Neuronal stem cell (in vitro differentiated cells): Measurements from ENCODE around the gene ITGBL1.

Source experiments
- DNase-seq: peaks from one replicate; pipeline ENCODE4 v3.0.0-alpha.2; 2013; ENCODE audit warnings: low spot score
- H2AFZ ChIP-seq: one replicate; pipeline ENCODE4 v1.6.1; 2013; ENCODE audit warnings: mild to moderate bottlenecking, low read length, inconsistent platforms
- H2AK5ac ChIP-seq: 2 replicates; pipeline ENCODE4 v1.6.1; 2013; ENCODE audit warnings: low read depth, mild to moderate bottlenecking, inconsistent platforms, low read length, moderate library complexity, mixed read lengths
- H2BK120ac ChIP-seq: 2 replicates; pipeline ENCODE4 v1.6.1; 2013; ENCODE audit warnings: low read depth, mild to moderate bottlenecking, inconsistent platforms, low read length, moderate library complexity, mixed read lengths
- H2BK12ac ChIP-seq: one replicate; pipeline ENCODE4 v1.6.1; 2013; ENCODE audit warnings: low read length, inconsistent platforms
- H2BK15ac ChIP-seq: 2 replicates; pipeline ENCODE4 v1.6.1; 2013; ENCODE audit warnings: mild to moderate bottlenecking, low read length, inconsistent platforms, mixed read lengths
- H2BK5ac ChIP-seq: one replicate; pipeline ENCODE4 v1.6.1; 2013; ENCODE audit warnings: inconsistent platforms, mild to moderate bottlenecking, low read length, moderate library complexity
- H3K14ac ChIP-seq: one replicate; pipeline ENCODE4 v1.6.1; 2013; ENCODE audit warnings: low read length, inconsistent platforms
- H3K18ac ChIP-seq: 2 replicates; pipeline ENCODE4 v1.6.1; 2013; ENCODE audit warnings: low read length, inconsistent platforms
- H3K23ac ChIP-seq: 2 replicates; pipeline ENCODE4 v1.6.1; 2013; ENCODE audit warnings: low read depth, mild to moderate bottlenecking, mixed read lengths, low read length, inconsistent platforms; ENCODE audit not compliant: poor library complexity
- H3K27ac ChIP-seq: replicated peaks from 3 replicates; pipeline ENCODE4 v1.5.1; 2013; ENCODE audit warnings: low read length, inconsistent platforms
- H3K27me3 ChIP-seq, 3 experiments: 2 replicates each; pipeline ENCODE4 v1.6.1; 2013; ENCODE audit warnings: low read length in 3 of 3, mild to moderate bottlenecking in 2 of 3, inconsistent platforms in 1 of 3, low read depth in 1 of 3, mixed read lengths in 1 of 3, moderate library complexity in 1 of 3; ENCODE audit not compliant: control insufficient read depth in 3 of 3, insufficient read depth in 3 of 3
- H3K36me3 ChIP-seq, 2 donors: replicated peaks in 1 of 2; 2 replicates each; pipeline ENCODE4 v1.6.1; 2013; ENCODE audit warnings: low read length in 2 of 2; ENCODE audit not compliant: control insufficient read depth in 2 of 2, insufficient read depth in 2 of 2
- H3K4ac ChIP-seq: 2 replicates; pipeline ENCODE4 v1.6.1; 2013; ENCODE audit warnings: inconsistent platforms, mild to moderate bottlenecking, low read length, moderate library complexity
- H3K4me1 ChIP-seq, 2 donors: 1 replicate in 1 of 2; 2 replicates in 1 of 2; pipeline ENCODE4 v1.6.1; 2013; ENCODE audit warnings: low read length in 2 of 2, low read depth in 1 of 2; ENCODE audit not compliant: control insufficient read depth in 2 of 2, insufficient read depth in 1 of 2
- H3K4me2 ChIP-seq: one replicate; pipeline ENCODE4 v1.6.1; 2013; ENCODE audit warnings: mild to moderate bottlenecking, low read length, inconsistent platforms; ENCODE audit not compliant: insufficient read depth, poor library complexity, severe bottlenecking
- H3K4me3 ChIP-seq, 2 donors: 2 replicates each; pipeline ENCODE4 v1.5.1; 2013; ENCODE audit warnings: low read length in 2 of 2, mild to moderate bottlenecking in 2 of 2, inconsistent platforms in 1 of 2, moderate library complexity in 1 of 2
- H3K79me1 ChIP-seq: one replicate; pipeline ENCODE4 v1.6.1; 2013; ENCODE audit warnings: low read depth, mild to moderate bottlenecking, inconsistent platforms, low read length, moderate library complexity
- H3K9ac ChIP-seq: one replicate; pipeline ENCODE4 v1.6.1; 2013; ENCODE audit warnings: mild to moderate bottlenecking, low read depth, low read length, inconsistent platforms; ENCODE audit not compliant: poor library complexity
- H3K9me3 ChIP-seq, 2 donors: replicated peaks in 1 of 2; 2 replicates each; pipeline versions ENCODE3 to v1.6.1; 2013; ENCODE audit warnings: low read length in 2 of 2, mild to moderate bottlenecking in 2 of 2, inconsistent platforms in 1 of 2, low read depth in 1 of 2, mixed read lengths in 1 of 2, moderate library complexity in 1 of 2; ENCODE audit not compliant: control insufficient read depth in 2 of 2, insufficient read depth in 1 of 2
- H4K8ac ChIP-seq: one replicate; pipeline ENCODE4 v1.6.1; 2013; ENCODE audit warnings: low read depth, mild to moderate bottlenecking, inconsistent platforms, low read length, moderate library complexity
- H4K91ac ChIP-seq: one replicate; pipeline ENCODE4 v1.6.1; 2013; ENCODE audit warnings: low read length, low read depth, mild to moderate bottlenecking, inconsistent platforms; ENCODE audit not compliant: poor library complexity
- WGBS, 2 donors: extraction: QIAGEN DNeasy Blood & Tissue Kit; methylation state at CpG; one replicate each; pipeline ENCODE4 v1.1.7; 2013; ENCODE audit warnings: missing lambda C conversion rate in 2 of 2, mixed read lengths in 1 of 2; ENCODE audit not compliant: insufficient read length in 2 of 2, insufficient replicate concordance in 1 of 2; ENCODE audit errors: extremely low coverage in 2 of 2; 5-methylcytosine and 5-hydroxymethylcytosine counted together

ITGBL1 gene

DNA sequence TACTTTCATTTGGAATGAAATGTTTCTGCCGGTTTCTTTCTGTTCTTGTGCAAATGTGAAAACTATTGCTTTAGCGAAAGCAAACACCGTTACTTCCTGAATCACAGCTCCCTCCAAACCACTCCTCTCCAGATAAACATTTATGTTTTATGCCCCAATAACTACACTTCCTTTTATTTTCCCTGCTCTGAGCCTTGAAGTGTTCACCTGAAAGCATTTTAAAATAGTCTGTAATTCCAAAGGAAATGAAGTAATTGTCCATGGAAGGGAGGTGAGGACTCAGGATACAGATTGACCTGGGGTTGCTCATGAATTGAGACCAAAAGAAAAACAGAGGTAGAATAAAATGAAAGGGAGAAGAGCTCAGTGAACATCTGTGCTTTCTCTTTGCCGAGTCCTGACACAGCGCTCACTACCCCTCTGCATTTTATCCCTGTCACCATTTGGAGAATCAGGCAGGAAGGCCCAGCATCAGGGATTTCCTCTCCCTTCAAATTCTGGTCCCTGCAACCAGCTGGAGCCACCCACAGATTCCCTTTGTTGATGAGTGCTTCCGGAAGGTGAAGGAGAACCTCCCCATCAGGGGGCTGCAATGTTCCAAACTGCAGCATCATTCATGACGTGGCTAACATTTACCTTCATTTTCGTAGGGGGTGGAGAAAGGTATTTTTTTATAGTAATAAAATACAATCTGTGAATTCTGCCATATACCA is 171.9 kb downstream of the ITGBL1 start:
- no peaks in the 10 kb centered on the region for H3K79me1 ChIP-seq
- peak overlapping the region; percentile 70 for H2AFZ ChIP-seq
- no peak overlapping the region for H3K4me2 ChIP-seq
- H2BK120ac ChIP-seq = no peak overlapping the region
- H4K91ac ChIP-seq = no peak overlapping the region
- no peak overlapping the region for H2BK12ac ChIP-seq
- no peak overlapping the region for H3K4ac ChIP-seq
- no peak overlapping the region for H3K14ac ChIP-seq
- H4K8ac ChIP-seq = no peak overlapping the region
- H3K27ac ChIP-seq = no peak overlapping the region
- no peaks in the 10 kb centered on the region for H3K27me3 ChIP-seq
- H3K4me3 ChIP-seq = no peak overlapping the region
- H2BK15ac ChIP-seq = no peak overlapping the region
- peaks cover 3 to 4% of the 10 kb centered on the region in 2 donors for H3K4me1 ChIP-seq
- no peak overlapping the region for H3K23ac ChIP-seq
- H2BK5ac ChIP-seq = no peak overlapping the region
- no peak overlapping the region for H3K18ac ChIP-seq
- H3K9ac ChIP-seq = no peak overlapping the region
- no peaks in the 10 kb centered on the region for H3K36me3 ChIP-seq
- no CpG with 5 or more reads among the region's 8 CpGs for WGBS, 2 donors
- no peak for DNase-seq
- no peaks in the 10 kb centered on the region for H3K9me3 ChIP-seq
- no peak overlapping the region for H2AK5ac ChIP-seq

DNA sequence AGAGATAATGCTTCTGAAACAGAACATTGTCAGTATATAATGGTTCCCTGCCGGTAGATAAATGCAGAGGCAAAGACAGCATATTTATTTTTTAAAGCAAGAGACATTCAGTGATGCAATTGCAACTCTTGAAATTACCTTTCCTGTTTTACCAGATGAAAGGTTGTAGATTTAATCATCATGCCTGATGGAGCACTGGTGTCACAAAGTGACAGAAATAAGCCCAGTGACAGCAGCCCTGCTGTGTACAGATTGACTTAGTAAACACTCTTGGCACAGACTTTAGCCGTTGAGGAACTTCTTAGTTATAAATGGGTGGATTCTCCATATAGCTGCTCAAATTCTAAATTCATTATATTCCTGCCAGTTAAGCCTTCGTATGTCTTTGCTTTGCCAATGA is 172.5 kb downstream of the ITGBL1 start:
- no peak overlapping the region for H3K14ac ChIP-seq
- no peak overlapping the region for H3K27ac ChIP-seq
- H4K8ac ChIP-seq = no peak overlapping the region

DNA sequence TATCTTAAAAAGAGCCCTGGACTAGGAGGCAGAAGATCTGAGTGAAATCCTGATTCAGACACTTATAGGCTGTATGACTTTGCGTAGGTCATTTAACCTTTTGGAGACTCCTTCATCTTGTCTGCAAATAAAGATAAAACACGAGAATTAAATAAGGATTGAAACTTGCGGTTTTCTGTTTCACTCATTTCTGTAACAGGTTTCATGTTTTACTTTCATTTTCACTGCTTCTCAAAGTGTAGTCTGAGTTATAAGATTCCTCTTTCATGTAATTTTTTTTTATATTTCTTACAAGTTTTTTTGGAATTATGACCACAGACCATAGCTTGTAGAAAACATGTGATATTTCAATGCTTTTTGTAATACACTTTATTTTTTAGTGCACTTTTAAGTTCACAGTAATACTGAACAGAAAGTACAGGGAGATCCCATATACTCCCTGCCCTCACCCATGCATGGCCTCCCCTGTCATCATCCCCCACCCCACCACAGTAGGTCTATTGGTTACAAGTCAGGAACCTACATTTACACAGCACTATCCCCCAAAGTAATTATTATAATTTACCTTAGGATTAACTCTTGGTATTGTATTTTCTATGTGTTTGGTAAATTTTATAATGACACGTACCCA is 174.6 kb downstream of the ITGBL1 start:
- Histone ChIP-seq H3K18ac (no peak overlapping the region), H3K36me3 (no peaks in the 10 kb centered on the region), H4K91ac (no peak overlapping the region), H2AK5ac (no peak overlapping the region), H3K4me3 (no peak overlapping the region), H3K27me3 (no peaks in the 10 kb centered on the region), H3K4ac (no peak overlapping the region), H3K9me3 (no peaks in the 10 kb centered on the region), H3K27ac (no peak overlapping the region), H3K14ac (no peak overlapping the region), H4K8ac (no peak overlapping the region), H2BK120ac (no peak overlapping the region), H2AFZ (peak overlapping the region; percentile 3), H2BK12ac (no peak overlapping the region), H3K79me1 (no peaks in the 10 kb centered on the region), H3K4me2 (no peak overlapping the region), H3K9ac (no peak overlapping the region), H2BK5ac (no peak overlapping the region), H3K4me1 (peaks cover 0 to 3% of the 10 kb centered on the region in 2 donors), H2BK15ac (no peak overlapping the region), H3K23ac (no peak overlapping the region)
- no peak for DNase-seq
- no CpG with 5 or more reads among the region's 4 CpGs for WGBS, 2 donors

More for the DNA sequence above, 172.5 kb downstream of the ITGBL1 start:
- Histone ChIP-seq H3K36me3 (no peaks in the 10 kb centered on the region), H3K4me1 (peaks cover 3 to 4% of the 10 kb centered on the region in 2 donors), H4K91ac (no peak overlapping the region), H3K23ac (no peak overlapping the region), H2AFZ (peak overlapping the region; percentile 29), H3K27me3 (no peaks in the 10 kb centered on the region), H3K9ac (no peak overlapping the region), H3K18ac (no peak overlapping the region), H2BK15ac (no peak overlapping the region), H2BK120ac (no peak overlapping the region), H2AK5ac (no peak overlapping the region), H3K79me1 (no peaks in the 10 kb centered on the region), H2BK5ac (no peak overlapping the region), H3K4ac (no peak overlapping the region), H2BK12ac (no peak overlapping the region), H3K4me3 (no peak overlapping the region), H3K9me3 (no peaks in the 10 kb centered on the region), H3K4me2 (no peak overlapping the region)
- no CpG with 5 or more reads among the region's 3 CpGs for WGBS, 2 donors
- DNase-seq = no peak

DNA sequence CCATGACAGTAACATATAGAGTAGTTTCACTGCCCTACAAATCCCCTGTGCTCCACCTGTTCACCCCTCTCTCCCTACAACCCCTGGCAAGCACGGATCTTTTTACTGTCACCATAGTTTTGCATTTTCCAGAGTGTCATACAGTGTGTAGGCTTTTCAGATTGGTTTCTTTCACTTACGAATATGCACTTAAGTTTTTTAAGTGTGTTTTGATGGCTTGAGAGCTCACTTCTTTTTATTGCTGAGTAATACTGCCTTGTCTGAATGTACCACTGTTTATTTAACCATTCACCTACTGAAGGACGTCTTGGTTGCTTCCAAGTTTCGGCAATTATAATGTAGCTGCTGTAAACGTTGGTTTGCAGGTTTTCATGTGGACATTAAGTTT is 175.1 kb downstream of the ITGBL1 start:
- Histone ChIP-seq H3K23ac (no peak overlapping the region), H2BK15ac (no peak overlapping the region), H3K36me3 (no peaks in the 10 kb centered on the region), H3K4me1 (peaks cover 0 to 3% of the 10 kb centered on the region in 2 donors), H2BK12ac (no peak overlapping the region), H3K27me3 (no peaks in the 10 kb centered on the region), H2AFZ (no peak overlapping the region), H3K4me3 (no peak overlapping the region), H3K18ac (no peak overlapping the region), H3K4ac (no peak overlapping the region), H3K79me1 (no peaks in the 10 kb centered on the region), H3K9me3 (no peaks in the 10 kb centered on the region), H4K91ac (no peak overlapping the region), H2BK5ac (no peak overlapping the region), H3K14ac (no peak overlapping the region), H2AK5ac (no peak overlapping the region), H4K8ac (no peak overlapping the region), H3K9ac (no peak overlapping the region), H3K27ac (no peak overlapping the region), H2BK120ac (no peak overlapping the region), H3K4me2 (no peak overlapping the region)
- DNase-seq = no peak
- no CpG with 5 or more reads among the region's 5 CpGs for WGBS, 2 donors
